NCI-H2196 treated with DMSO at 0.1 percent for 48 hours (cell line): ENCODE results near the gene PDIA6.
"Not testable (repeated sequence)": the region's sequence is repeated elsewhere in the genome, so short reads cannot be mapped to it uniquely, and the experiment has no call there.

Experiments used
- DNase-seq: peaks from one replicate; lab custom pipeline; 2025; ENCODE audit not compliant: unreplicated experiment; lab: John Stamatoyannopoulos, UW

PDIA6 gene

DNA sequence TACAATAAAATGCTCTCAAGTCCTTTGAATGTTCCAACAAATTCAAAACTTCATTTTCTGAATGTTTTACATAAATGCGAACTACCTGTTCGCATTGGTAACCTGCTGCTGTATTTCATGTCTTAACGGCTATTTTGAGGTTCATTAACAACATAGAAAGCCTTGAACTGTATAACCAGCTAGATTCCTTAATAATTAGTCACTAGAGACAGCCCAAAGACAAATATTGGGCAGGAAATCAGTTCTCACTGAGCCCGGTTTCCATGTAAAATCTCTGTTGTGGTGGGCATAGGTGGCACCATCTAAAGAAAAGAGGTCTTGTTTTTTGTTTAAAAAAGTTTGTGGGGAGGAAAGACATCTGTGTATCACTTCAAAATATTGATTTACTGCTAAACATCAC lies 29.2 kb downstream of the PDIA6 start:
- no peak for DNase-seq

DNA sequence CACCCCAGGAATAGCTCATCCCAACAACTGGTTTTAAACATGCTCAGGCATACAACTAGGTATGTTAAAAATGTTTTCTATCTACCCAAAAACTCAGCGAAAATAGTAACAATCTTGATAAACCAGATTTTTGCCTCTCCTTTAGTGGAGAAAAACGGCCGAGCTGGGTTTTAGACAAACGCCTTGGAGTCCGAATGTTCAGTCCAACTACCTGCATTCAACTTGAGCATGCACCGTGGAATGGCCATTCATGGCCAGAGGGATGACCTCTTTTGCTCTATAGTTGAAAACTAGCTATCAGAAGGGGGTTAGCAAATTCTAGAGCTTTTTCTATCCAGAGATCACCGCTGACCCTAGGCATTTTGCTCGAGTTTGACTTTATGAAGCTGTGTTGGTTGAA lies 30.8 kb downstream of the PDIA6 start:
- DNase-seq, result no peak

DNA sequence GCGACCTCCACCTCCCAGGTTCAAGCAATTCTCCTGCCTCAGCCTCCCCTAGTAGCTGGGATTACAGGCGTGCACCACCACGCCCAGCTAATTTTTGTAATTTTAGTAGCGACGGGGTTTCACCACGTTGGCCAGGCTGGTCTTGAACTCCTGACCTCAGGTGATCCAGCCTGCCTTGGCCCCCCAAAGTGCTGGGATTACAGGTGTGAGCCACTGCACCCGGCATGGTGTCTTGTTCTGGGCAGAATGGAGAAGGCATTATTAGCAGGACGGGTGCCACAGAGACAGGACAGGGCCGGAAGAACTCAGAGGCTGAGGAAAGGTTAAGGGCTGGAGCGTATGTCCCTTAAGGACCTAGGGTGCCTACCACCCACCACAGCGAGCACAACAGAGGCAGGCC lies 31.8 kb downstream of the PDIA6 start:
- not testable (repeated sequence) for DNase-seq

DNA sequence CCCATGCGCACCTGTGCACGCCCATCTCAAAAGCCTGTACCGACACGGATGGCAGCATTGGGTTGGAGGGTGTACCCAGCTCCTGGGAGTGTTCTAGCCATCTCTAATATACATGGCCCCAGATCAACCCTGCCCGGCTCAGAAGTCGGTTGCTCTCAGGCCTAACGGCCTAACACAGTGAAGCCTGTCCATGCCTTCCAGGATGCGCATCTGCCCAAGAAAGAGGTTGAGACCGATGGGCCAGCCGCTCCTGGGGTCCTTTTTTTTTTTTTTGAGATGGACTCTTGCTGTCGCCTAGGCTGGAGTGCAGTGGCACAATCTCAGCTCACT lies 32.1 kb downstream of the PDIA6 start:
- no peak for DNase-seq

DNA sequence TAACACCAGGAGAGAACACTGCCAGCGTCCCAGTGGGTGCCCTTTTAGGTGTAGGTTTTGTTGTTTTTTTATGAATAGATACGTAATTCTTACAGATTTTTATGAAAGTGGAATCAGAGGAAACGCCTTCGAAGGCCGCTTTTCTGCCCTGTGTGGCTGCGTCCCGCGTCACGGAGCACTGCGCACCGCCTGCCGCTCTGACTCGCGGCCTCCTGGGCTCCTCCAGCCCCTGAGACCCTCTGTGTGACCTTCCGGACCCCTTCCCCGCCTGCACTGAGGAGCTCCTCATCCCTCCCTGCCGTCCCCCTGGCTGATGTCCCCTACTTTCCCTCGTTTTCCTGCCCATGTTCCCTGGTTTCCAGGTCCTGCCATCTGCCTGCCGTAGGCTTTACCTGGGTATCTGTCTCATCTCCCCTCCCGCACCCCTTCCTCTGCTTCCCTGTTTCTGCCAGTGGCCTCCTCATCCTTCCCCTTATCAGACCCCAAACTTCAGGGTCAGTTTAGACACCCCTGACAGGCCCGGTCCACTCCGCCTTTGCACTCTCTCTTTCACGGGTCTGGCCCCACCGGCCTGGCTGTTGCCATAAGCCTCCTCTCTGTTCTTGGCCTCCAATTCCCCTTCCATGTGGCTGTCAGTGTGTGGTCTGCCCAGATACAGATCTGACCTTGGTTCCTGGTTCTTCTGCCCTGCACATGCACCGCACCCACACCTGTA lies 32.7 kb downstream of the PDIA6 start:
- no peak for DNase-seq

DNA sequence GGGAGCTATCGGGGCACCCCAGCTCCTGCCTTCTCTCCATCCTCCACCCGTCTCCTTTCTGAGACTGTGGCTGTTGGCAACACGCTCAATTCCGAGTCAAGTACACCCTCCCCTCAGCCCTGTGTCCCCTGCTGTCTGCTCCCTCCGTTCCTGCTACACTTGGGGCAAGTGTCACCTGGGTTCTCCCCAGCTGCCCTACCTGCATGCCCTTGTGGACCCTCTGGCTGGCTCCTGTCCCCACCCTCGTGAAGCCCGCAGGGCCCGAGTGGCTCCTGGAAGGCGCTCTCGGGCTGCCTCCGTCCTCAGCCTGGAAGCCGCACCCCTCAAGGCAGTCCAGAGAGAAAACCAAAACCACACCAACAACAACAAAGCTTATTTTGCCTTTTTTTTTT lies 33.9 kb downstream of the PDIA6 start:
- DNase-seq, result no peak

DNA sequence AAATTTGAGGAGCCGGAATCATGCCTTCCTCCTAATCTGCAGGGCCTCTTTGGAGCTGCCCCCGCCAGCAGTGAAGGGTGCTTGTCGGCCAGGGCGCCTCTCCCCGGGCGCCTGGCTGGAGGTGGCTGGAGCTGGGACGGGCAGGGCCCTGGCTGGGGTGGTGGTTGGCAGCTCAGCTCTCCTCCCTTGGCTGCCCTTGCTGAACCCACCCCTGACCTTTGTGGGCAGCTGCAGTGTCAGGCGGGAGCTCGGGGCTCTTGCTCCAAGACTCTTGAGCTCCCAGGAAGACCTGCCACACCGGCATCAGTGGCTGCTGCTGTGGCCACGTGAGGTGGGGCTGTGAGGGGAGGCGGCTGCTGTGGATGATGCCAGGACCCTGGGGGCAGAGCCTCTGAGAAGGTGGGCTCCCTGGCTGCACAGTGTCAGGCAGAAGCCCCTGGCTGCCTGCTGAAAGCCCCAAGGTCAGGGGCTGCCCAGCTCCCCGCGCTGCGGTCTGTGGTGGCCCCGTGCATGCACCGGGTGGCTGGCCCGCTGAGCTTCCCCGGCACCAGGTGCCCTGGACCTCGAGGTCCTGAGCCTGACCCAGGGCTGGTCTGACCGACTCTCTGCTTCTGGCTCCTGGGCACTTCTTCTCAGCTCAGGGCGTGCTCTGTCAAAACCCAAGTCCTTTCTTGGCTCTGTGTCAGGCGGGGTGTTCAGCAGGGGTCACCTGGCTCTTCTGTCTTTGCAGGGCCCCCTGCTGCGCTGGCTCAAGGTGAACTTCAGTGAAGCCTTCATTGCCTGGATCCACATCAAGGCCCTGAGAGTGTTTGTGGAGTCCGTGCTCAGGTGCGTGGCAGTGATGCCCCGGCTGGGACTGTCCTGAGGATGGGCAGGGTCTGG lies 34.5 kb downstream of the PDIA6 start:
- no peak for DNase-seq

DNA sequence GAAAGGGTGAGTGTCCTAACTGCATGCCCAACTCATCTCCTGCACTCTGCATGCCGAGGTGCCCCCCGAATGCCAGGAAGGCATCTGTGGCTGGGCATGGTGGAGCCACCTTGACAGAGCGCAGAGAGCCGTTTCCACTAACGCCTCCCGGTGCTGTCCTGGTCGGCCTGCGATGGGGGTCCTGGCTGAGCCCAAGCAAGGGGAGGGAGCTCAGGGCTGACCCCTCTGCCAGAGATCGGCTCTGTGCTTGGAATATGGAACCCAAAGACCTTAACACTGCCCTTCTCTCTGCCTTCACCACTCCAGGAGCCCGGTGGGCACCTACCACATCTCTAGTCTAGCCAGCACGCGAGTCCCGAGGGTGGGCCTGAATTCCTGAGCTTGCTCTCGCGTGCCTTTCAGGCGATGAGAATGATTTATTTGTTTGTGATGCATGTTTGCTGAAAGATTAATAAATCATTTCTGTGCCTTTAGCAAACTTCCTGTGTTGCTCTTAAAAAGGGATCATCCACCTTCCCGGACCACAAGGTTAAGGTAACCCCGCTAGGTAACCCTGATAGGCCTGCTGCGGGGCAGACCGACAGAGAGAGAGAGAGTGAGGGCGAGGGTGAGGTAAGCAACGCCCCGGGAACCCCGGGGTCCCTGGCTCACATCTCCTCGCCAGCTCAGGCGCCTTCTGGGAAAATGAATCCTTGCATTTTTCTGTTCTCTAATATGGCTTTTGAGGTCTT lies 35.3 kb downstream of the PDIA6 start:
- no peak for DNase-seq

DNA sequence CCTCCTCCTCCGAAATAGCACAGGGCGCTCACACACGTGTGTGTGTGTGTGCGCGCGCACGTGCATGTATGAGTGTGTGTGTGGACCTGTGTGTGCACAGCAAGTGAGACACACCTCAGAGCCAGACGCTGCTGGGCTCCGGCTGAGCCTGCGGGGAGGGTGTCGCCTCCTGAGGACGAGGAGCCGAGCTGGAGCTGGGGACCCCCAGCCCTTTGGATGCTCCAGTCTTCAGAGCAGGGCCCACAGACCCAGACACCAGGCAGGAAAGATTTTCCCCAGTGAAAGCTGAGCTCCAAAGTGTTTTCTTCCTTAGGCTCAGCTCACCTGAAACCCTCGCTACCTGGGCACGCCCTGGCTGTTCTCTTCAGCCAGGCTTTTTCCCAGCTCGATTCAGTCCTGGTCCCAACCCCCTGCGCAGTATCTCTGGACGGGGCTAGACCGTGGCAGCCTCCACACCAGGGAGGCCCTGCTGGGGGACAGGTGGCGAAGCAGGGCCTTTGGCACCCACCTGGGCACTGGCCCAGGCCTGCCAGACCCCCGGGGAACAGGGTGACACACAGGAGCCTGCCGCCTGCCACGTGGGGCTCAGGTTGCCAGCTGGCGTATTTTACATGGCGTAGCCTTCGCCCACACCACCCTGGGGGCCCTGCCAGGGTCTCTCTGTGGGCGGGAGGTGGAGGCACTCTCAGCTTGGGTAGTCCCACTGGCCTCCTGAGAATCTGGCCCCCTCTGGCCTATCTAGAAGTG lies 36.2 kb downstream of the PDIA6 start:
- no peak for DNase-seq

DNA sequence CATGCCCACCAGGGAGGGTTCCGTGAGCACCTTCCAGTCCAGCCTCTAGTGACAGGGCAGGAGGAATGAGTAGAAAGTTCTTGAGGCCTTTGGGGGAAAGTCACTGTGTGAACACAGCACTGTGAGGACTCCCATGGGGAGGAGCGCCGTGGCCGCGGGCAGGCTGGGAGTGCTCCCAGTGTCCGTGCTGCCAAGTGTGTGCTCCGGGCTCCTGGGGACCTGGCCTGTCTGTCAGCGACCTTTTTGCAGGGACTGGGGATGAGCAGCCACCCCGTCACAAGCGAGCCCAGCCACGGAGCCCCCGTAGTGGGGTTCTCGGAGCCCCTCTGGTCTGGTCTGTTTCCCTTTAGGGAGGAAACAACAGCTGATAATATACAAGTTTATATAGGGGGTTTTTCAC lies 36.8 kb downstream of the PDIA6 start:
- no peak for DNase-seq

DNA sequence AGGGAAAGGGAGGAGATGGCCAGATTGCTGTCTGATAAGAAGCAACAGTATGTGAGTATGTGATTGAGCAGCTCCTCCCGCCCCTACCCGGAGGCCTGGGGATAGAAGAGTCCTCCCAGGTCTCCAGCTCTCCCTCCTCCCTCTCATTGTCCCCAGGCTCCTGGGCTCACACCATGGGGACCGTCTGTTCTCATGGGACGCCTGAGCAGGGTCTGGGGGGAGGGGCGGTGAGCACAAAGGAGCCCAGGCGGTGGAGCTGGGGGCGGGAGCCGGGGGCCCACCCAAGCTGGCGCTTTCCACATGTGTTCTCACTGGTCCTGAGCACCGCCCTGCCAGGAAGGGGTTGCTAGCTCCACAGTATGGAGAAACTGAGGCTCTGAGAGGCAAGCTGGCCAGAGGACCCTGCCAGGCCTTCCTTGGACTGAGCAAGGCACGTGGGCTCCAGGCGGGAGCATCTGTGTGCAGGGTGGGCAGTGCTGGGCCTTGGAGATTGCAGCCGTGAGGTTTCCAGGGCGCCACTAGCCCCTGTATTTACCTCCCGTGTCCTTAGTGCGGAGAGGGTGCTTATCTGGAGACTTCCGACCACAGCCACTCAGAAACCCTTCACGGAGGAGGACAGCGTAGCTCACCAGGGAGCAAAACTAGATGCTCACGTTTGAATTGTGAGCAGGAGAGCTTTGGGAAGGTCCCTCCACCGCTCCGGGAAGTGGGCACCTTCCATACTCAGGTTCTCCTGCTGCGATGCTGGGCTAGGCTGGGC lies 37.4 kb downstream of the PDIA6 start:
- DNase-seq, result no peak

DNA sequence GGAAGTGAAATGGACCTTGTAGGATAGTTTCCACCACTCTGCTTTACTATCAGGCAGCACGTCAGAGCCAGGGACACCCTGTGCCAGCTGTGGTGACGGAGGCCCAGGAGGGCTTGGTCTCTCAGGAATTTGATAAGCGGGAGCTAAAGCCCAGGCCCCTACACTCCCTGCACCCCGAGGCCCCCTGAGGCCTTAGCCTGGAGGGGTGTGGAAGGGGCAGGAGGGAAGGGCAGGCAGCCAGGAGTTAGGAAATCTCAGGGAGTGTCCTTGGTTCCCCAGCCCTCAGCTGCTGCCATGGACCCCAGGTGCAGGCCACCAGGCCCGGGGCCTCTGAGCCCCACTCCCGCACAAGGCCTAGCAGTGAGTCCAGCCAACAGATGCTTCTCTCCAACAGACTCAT lies 38.2 kb downstream of the PDIA6 start:
- no peak for DNase-seq

DNA sequence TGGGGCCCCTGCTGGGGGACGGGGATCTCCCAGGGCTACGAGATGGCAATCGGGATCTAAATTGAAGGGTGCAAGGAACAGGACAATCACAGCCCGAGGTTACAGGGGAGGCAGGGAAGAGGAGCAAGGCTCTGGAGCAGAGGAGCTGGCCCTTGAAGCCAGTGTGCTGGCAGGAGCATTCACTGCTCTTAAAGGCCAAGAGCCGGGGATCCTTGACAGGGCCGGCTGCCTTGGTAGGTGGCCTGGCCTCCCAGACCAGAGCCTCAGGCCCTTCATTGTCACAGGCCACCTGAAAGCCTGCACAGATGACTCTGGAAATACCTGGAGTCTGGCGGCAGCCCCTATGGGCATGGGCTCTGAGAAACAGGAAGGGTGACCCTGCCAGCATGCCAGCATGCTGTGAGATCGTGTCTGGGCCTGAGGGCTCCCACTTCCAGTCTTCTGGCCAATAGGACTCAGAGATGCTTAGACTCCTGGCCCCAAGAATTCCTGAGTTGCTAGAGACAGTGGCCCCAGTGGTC lies 38.7 kb downstream of the PDIA6 start:
- DNase-seq, result no peak

DNA sequence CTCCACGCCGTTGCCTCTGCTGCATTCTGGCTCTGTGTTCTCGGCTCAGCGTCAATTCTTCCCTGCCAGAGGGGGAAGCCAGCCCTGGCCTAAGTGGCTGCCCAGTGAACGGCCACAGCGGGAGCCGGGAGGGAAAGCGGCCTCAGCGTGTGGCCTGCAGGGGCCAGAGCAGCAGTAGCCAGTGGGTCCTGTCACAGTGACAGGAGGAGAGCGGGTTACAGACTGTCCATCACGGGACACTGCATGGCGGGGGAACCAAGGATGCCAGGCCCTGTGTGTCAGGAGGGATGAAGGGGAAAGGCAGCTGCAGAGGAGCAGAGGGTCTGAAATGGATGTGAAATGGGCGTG lies 39.7 kb downstream of the PDIA6 start:
- no peak for DNase-seq

DNA sequence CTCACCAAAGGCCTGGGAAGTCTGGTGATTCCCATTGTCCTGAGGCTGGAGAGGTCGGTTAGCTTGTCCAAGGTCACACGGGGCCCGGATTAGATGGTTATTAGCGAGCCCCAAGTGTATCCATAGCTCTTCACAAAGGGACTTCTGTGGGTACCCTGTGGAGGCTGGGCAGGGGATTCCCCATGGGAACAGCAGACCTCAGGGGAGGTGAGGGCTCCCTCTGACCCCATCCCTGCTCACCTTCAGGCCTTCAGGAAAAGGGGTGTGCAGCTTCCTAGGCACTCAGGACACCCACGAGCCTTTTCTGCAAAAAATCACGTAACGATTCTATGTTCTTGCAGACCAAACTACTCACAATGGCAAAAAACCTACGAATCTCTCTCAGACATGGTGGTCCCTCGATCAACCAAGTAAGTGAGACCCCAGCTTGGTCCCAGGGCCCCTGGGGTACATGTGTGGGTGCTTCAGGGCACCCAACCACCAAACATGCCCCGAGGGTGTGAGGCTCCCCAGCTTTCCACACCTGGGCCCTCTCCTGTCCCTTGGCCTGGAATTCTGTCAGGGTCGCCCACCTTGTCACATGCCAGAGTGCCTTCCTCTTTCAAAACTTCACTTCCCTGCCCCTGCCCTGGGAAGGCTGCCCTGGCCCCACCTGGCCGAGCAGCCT lies 40.3 kb downstream of the PDIA6 start:
- DNase-seq, result no peak

DNA sequence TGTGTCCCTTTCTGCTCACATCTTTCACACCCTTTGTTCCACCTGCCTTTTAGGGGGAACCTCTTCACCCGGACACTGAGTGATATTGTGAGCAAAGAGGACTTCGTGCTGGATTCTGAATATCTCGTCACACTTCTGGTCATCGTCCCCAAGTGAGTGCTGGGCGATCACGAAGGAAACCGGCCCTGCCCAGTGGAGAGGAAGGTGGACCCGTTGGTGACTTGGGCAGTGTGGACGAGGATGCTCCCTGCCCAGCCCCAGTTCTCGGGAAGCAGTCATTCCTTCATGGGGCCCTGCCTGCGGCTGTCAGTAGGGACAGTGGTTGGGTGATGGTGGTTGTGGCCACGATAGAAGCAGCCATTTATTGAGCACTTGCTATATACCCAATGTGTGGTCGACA lies 40.8 kb downstream of the PDIA6 start:
- no peak for DNase-seq

DNA sequence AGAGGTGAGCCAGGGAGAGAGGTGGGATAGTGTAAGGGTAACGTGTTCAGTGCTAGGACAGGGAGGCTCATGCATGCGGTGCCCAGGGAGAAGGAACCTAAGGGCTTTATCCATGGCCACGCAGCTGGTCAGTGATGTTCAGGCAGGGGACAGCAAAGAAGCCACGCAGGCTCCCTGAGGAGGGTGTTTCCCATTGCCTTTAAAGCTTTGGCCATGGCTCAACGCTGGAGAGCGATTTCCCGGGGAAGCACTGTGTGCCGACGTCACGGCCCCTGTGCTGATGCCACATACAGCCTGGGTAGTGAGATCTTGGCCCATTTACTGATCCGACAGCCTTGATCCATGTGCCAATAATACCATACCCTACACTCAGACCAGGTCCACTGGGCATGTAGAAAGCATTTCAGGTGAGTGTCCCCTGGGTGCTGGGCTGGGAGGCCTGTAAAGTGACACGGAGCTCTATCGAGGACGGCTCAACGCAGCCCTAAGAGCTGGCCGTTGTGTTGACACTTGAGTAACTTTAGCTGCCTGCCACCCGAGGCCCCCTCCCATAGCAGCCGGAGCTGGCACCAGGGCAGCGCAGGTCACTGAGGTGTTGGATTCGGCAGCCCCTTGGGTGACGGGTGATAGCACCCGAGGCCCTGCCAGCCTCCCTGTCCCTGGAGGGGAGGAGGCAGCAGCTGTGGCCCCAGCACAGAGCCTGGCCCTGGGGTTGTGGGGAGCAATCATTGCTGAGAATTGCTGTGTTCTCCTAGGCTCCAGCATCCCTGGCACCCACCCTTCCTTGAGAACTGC lies 41.4 kb downstream of the PDIA6 start:
- DNase-seq, result no peak

DNA sequence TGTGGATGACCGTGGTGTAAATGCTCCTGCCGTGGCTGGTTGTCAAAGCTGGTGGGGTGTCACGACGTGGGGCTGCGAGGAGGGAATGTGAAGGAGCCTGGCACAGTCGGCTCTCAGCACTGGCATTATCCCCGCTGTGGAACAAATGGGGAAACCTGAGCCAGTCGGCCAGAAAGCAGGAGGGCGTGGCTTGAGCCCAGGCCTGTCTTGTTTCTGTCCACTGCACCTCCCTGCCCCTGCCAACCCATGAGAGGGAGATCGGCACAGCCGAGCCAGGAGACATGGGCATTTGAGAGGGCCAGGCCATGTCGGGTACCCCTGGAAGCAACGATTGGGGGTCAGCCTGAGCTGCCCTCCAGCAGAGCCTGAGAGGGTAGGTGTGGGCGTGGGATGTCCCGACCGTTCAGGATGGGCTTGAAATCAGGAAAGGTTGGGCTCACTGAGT lies 44.5 kb downstream of the PDIA6 start:
- DNase-seq, result no peak

DNA sequence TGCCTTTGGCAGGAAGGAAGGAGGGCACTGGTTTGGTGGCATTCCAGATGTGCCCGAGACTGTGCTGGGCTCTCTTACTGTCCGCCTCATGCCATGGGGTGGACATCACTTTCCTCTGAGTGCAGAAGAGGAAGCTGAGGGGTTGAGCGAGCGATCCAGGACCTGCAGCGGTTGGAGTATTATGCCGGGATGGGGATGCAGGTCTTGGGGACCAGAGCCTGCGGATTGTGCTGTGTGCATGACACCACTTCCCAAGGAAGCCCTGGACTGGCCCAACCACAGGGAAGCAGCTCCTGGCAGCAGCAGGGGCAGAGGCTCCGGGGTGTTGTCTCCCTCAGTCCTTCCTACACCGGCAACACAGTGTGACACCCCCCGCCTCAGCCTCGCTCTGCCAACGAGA lies 46.7 kb downstream of the PDIA6 start:
- no peak for DNase-seq
